HepG2 (cell line): Measurements from ENCODE around the gene RETN. TPM values are rescaled to one million over a fixed set of nuclear protein-coding genes. Genes with fewer than 3 reads are reported as not detected.

ENCODE experiments used
- GATAD2A ChIP-seq: IDR thresholded peaks from 2 replicates; pipeline ENCODE4 v1.6.1; 2016
- NCOA1 ChIP-seq: sonication (generic); formaldehyde crosslinking; IDR thresholded peaks from 2 replicates; pipeline ENCODE4 v1.9.0; 2021; ENCODE audit warnings: missing genetic modification reagents
- NFKBIZ ChIP-seq: IDR thresholded peaks from 2 replicates; pipeline ENCODE4 v1.6.1; 2018; ENCODE audit warnings: missing genetic modification reagents, missing compliant biosample characterization
- PAWR ChIP-seq: sonication (generic); formaldehyde crosslinking; IDR thresholded peaks from 2 replicates; pipeline ENCODE4 v1.4.0; 2020; ENCODE audit warnings: missing genetic modification reagents, mild to moderate bottlenecking, borderline replicate concordance
- RBM39 ChIP-seq: fragments of 200-400 bp; formaldehyde crosslinking; IDR thresholded peaks from one replicate; pipeline ENCODE4 v1.6.1; 2018; ENCODE audit warnings: antibody characterized with exemption, mild to moderate bottlenecking, low read depth, low read length; ENCODE audit not compliant: poor library complexity, severe bottlenecking
- SOX5 ChIP-seq: IDR thresholded peaks from 2 replicates; pipeline ENCODE4 v1.6.1; 2016; ENCODE audit warnings: borderline replicate concordance
- SP5 ChIP-seq: IDR thresholded peaks from 2 replicates; pipeline ENCODE4 v1.6.1; 2016; ENCODE audit warnings: low read depth, borderline replicate concordance
- ZC3H4 ChIP-seq: sonication (generic); formaldehyde crosslinking; IDR thresholded peaks from 2 replicates; pipeline ENCODE4 v1.4.0; 2020; ENCODE audit warnings: missing genetic modification reagents, borderline replicate concordance
- ZFP41 ChIP-seq: sonication (generic); formaldehyde crosslinking; IDR thresholded peaks from 2 replicates; pipeline ENCODE4 v1.4.0; 2020; ENCODE audit warnings: mild to moderate bottlenecking, missing genetic modification reagents, borderline replicate concordance
- ZFP91 ChIP-seq: sonication (generic); formaldehyde crosslinking; IDR thresholded peaks from 2 replicates; pipeline ENCODE4 v1.9.0; 2022; ENCODE audit warnings: missing genetic modification reagents, mild to moderate bottlenecking, borderline replicate concordance
- polyA plus RNA-seq, 8 experiments: library from polyadenylated mRNA; depleted of rRNA in 3 of 8; stranded (reverse) in 7 of 8; unstranded in 1 of 8; fragments of >200 nt; fragmentation: Illumina TruSeq in 4 of 8; extraction: Trizol in 4 of 8; gene quantifications; 2 replicates each; pipeline versions ENCODE4 v1.2.1 to v1.2.3, GENCODE V29; 2011 to 2016; ENCODE audit warnings: low read depth in 4 of 8, missing spikeins in 1 of 8, mixed read lengths in 1 of 8; ENCODE audit not compliant: insufficient read depth in 1 of 8
- total RNA-seq, 5 experiments: library from RNA; depleted of rRNA; stranded (reverse); fragments of >200 nt; fragmentation: Illumina TruSeq; extraction: Trizol; gene quantifications; 2 replicates each; pipeline ENCODE4 v1.2.3, GENCODE V29; 2016; ENCODE audit warnings: low read depth in 1 of 5
- TF ChIP-seq, protein P1 (sequence below), 2 experiments: fragments of 450-650 bp in 1 of 2; sonication (generic) in 1 of 2; formaldehyde crosslinking in 1 of 2; IDR thresholded peaks; 2 replicates each; pipeline versions ENCODE4 v1.6.1 to v1.8.0; 2016 to 2022; ENCODE audit warnings: antibody characterized with exemption in 1 of 2, mild to moderate bottlenecking in 1 of 2, missing genetic modification reagents in 1 of 2
- TF ChIP-seq, protein P2 (sequence below): sonication (generic); formaldehyde crosslinking; IDR thresholded peaks from 2 replicates; pipeline ENCODE4 v1.5.1; 2020; ENCODE audit warnings: mild to moderate bottlenecking, missing genetic modification reagents
- TF ChIP-seq, protein P3 (sequence below): sonication (generic); formaldehyde crosslinking; IDR thresholded peaks from 2 replicates; pipeline ENCODE4 v1.4.0; 2020; ENCODE audit warnings: missing genetic modification reagents

RETN gene
- total and polyA plus RNA-seq, 2 of the 13 experiments (the other 11 are each of a cell fraction or from before 2014, with no cell fraction given), result not detected

- TF ChIP-seq, protein P1, sequence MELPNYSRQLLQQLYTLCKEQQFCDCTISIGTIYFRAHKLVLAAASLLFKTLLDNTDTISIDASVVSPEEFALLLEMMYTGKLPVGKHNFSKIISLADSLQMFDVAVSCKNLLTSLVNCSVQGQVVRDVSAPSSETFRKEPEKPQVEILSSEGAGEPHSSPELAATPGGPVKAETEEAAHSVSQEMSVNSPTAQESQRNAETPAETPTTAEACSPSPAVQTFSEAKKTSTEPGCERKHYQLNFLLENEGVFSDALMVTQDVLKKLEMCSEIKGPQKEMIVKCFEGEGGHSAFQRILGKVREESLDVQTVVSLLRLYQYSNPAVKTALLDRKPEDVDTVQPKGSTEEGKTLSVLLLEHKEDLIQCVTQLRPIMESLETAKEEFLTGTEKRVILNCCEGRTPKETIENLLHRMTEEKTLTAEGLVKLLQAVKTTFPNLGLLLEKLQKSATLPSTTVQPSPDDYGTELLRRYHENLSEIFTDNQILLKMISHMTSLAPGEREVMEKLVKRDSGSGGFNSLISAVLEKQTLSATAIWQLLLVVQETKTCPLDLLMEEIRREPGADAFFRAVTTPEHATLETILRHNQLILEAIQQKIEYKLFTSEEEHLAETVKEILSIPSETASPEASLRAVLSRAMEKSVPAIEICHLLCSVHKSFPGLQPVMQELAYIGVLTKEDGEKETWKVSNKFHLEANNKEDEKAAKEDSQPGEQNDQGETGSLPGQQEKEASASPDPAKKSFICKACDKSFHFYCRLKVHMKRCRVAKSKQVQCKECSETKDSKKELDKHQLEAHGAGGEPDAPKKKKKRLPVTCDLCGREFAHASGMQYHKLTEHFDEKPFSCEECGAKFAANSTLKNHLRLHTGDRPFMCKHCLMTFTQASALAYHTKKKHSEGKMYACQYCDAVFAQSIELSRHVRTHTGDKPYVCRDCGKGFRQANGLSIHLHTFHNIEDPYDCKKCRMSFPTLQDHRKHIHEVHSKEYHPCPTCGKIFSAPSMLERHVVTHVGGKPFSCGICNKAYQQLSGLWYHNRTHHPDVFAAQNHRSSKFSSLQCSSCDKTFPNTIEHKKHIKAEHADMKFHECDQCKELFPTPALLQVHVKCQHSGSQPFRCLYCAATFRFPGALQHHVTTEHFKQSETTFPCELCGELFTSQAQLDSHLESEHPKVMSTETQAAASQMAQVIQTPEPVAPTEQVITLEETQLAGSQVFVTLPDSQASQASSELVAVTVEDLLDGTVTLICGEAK (IDR thresholded peaks at IDR 0.05), result no peak
- TF ChIP-seq, protein P1 (CRISPR knock-in tag; IDR thresholded peaks at IDR 0.05), result peak; percentile 67; the same call in 1 of the 2 replicates
- TF ChIP-seq GATAD2A (CRISPR knock-in tag), result peak; percentile 96
- TF ChIP-seq SOX5 (CRISPR knock-in tag), result peak; percentile 87
- peak; percentile 42; the same call in 1 of the 2 replicates for TF ChIP-seq ZFP91 (CRISPR knock-in tag)
- no peak for TF ChIP-seq RBM39
- peak; percentile 89 for TF ChIP-seq SP5 (CRISPR knock-in tag)
- TF ChIP-seq NCOA1, result no peak
- TF ChIP-seq NFKBIZ, result peak; percentile 64; the same call in 1 of the 2 replicates
- no peak for TF ChIP-seq PAWR
- no peak for TF ChIP-seq ZC3H4 (CRISPR knock-in tag)
- TF ChIP-seq ZFP41, result no peak
- TF ChIP-seq, protein P2, sequence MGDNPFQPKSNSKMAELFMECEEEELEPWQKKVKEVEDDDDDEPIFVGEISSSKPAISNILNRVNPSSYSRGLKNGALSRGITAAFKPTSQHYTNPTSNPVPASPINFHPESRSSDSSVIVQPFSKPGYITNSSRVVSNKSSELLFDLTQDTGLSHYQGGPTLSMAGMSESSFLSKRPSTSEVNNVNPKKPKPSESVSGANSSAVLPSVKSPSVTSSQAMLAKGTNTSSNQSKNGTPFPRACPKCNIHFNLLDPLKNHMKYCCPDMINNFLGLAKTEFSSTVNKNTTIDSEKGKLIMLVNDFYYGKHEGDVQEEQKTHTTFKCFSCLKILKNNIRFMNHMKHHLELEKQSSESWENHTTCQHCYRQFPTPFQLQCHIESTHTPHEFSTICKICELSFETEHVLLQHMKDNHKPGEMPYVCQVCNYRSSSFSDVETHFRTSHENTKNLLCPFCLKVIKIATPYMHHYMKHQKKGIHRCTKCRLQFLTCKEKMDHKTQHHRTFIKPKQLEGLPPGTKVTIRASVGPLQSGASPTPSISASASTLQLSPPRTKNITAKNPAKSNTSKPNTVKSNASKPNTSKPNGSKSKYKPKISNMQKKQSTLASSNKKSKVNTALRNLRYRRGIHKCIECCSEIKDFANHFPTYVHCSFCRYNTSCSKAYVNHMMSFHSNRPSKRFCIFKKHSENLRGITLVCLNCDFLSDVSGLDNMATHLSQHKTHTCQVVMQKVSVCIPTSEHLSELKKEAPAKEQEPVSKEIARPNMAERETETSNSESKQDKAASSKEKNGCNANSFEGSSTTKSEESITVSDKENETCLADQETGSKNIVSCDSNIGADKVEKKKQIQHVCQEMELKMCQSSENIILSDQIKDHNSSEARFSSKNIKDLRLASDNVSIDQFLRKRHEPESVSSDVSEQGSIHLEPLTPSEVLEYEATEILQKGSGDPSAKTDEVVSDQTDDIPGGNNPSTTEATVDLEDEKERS, result no peak
- TF ChIP-seq, protein P3, sequence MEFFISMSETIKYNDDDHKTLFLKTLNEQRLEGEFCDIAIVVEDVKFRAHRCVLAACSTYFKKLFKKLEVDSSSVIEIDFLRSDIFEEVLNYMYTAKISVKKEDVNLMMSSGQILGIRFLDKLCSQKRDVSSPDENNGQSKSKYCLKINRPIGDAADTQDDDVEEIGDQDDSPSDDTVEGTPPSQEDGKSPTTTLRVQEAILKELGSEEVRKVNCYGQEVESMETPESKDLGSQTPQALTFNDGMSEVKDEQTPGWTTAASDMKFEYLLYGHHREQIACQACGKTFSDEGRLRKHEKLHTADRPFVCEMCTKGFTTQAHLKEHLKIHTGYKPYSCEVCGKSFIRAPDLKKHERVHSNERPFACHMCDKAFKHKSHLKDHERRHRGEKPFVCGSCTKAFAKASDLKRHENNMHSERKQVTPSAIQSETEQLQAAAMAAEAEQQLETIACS (CRISPR knock-in tag), result no peak
Observed at GRCh38 chr19:7652061-7652641, 16.7 kb upstream of the RETN start (continued).
